HG02571 (cell line): ENCODE results near the gene RUNX3.

Experiments
- ATAC-seq: cut with Tn5 transposase; IDR thresholded peaks from one replicate; pipeline ENCODE4 v1.9.1; 2021; ENCODE audit warnings: mild to moderate bottlenecking, moderate library complexity; ENCODE audit not compliant: unreplicated experiment

RUNX3 gene

GRCh38 chr1:24948079-24948827, 18.2 kb upstream of the RUNX3 start:
- no peak for ATAC-seq

GRCh38 chr1:24946861-24947658, 17.0 kb upstream of the RUNX3 start:
- peak; percentile 75 for ATAC-seq

- no peak for ATAC-seq
Observed at GRCh38 chr1:24945354-24946326, 15.6 kb upstream of the RUNX3 start.

- no peak for ATAC-seq
Observed at GRCh38 chr1:24944318-24944717, 14.2 kb upstream of the RUNX3 start.

GRCh38 chr1:24942789-24943188, 12.7 kb upstream of the RUNX3 start:
- ATAC-seq: no peak

GRCh38 chr1:24941564-24941963, 11.5 kb upstream of the RUNX3 start:
- no peak for ATAC-seq

GRCh38 chr1:24940231-24940630, 10.2 kb upstream of the RUNX3 start:
- no peak for ATAC-seq

GRCh38 chr1:24939675-24940193, 9.7 kb upstream of the RUNX3 start:
- no peak for ATAC-seq

GRCh38 chr1:24939040-24939674, 9.1 kb upstream of the RUNX3 start:
- ATAC-seq: no peak

- ATAC-seq: no peak
Observed at GRCh38 chr1:24938276-24938675, 8.2 kb upstream of the RUNX3 start.

GRCh38 chr1:24936684-24937083, 6.6 kb upstream of the RUNX3 start:
- no peak for ATAC-seq

- no peak for ATAC-seq
Observed at GRCh38 chr1:24935615-24936484, 5.8 kb upstream of the RUNX3 start.

- no peak for ATAC-seq
Observed at GRCh38 chr1:24935196-24935526, 5.1 kb upstream of the RUNX3 start.

GRCh38 chr1:24934310-24935195, 4.5 kb upstream of the RUNX3 start:
- no peak for ATAC-seq

- ATAC-seq: no peak
Observed at GRCh38 chr1:24933468-24933867, 3.4 kb upstream of the RUNX3 start.

- ATAC-seq: no peak
Observed at GRCh38 chr1:24932725-24933294, 2.7 kb upstream of the RUNX3 start.

- ATAC-seq: no peak
Observed at GRCh38 chr1:24932284-24932683, 2.2 kb upstream of the RUNX3 start.
